K562 (cell line): Measurements from ENCODE around the gene SLC49A4. TPM values are rescaled to one million over a fixed set of nuclear protein-coding genes. Genes with fewer than 3 reads are reported as not detected.

ENCODE experiments used
- ATAC-seq: fragments of 200-7000 bp; cut with Tn5 transposase; 3 replicates; pipeline ENCODE4 v1.9.1; 2020; ENCODE audit warnings: moderate library complexity
- BruUV-seq: library from RNA; stranded (reverse); fragments of 400-500 nt; replicated peaks from 2 replicates; lab custom pipeline; 2021; lab: Mats Ljungman, UMichigan
- CTCF ChIA-PET: fragments of 300-600 bp; formaldehyde crosslinking; extraction: SDS; loops from one replicate; lab custom pipeline; 2021; ENCODE audit warnings: low intra/inter-chr PET ratio; lab: Yijun Ruan, JAX
- POLR2A ChIA-PET: fragments of 300-600, 350-650 bp; sonication (Branson Sonifier 250); formaldehyde crosslinking; extraction: SDS; loops from one replicate; lab custom pipeline; 2021; ENCODE audit warnings: antibody characterized with exemption, inconsistent platforms; lab: Yijun Ruan, JAX
- DNase-seq, 4 experiments: peaks; one replicate each; pipeline versions ENCODE4 v3.0.0 to v3.0.0-alpha.2; 2011 to 2018; ENCODE audit warnings: low spot score in 3 of 4, mixed read lengths in 3 of 4; ENCODE audit errors: extremely low read depth in 1 of 4
- FAIRE-seq: peaks from 2 replicates; lab custom pipeline; 2011; peaks lifted over from hg19 to GRCh38; lab: Jason Lieb, UNC
- H2AFZ ChIP-seq: 2 replicates; pipeline ENCODE4 v1.6.0; 2011; ENCODE audit warnings: low read depth, low read length, control low read depth, inconsistent platforms
- H3K27ac ChIP-seq: fragments of 200-600 bp; 3 replicates; pipeline ENCODE4 v1.8.0; 2011; ENCODE audit warnings: low read depth, mild to moderate bottlenecking, control low read depth, inconsistent platforms, low read length, moderate library complexity, mixed read lengths; ENCODE audit errors: extremely low read depth
- H3K27me3 ChIP-seq, 2 experiments: fragments of 300-600 bp in 1 of 2; 2 replicates in 1 of 2; 3 replicates in 1 of 2; pipeline versions ENCODE4 v1.6.0 to v1.8.0; 2011; ENCODE audit warnings: inconsistent platforms in 2 of 2, low read length in 2 of 2, mild to moderate bottlenecking in 1 of 2, mixed read lengths in 1 of 2, moderate library complexity in 1 of 2; ENCODE audit not compliant: control insufficient read depth in 2 of 2, insufficient read depth in 2 of 2
- H3K36me3 ChIP-seq: fragments of 300-600 bp; 3 replicates; pipeline ENCODE4 v1.8.0; 2011; ENCODE audit warnings: mild to moderate bottlenecking, low read length, inconsistent platforms; ENCODE audit not compliant: control insufficient read depth, insufficient read depth
- H3K4me1 ChIP-seq, 2 experiments: fragments of 200-600 bp in 1 of 2; replicated peaks in 1 of 2; 2 replicates in 1 of 2; 3 replicates in 1 of 2; pipeline versions ENCODE4 v1.5.1 to v1.8.0; 2011; ENCODE audit warnings: inconsistent platforms in 2 of 2, low read length in 2 of 2, mild to moderate bottlenecking in 1 of 2, mixed read lengths in 1 of 2, moderate library complexity in 1 of 2; ENCODE audit not compliant: control insufficient read depth in 2 of 2, insufficient read depth in 2 of 2
- H3K4me2 ChIP-seq: 2 replicates; pipeline ENCODE4 v1.6.1; 2011; ENCODE audit warnings: low read length, control low read depth, inconsistent platforms, mixed read lengths; ENCODE audit not compliant: insufficient read depth
- H3K4me3 ChIP-seq: fragments of 200-600 bp; sonication (generic), shearing (Covaris generic); 2 replicates; pipeline ENCODE4 v1.5.1; 2016; ENCODE audit warnings: control low read depth, inconsistent platforms
- H3K79me2 ChIP-seq: fragments of 200-600 bp; 3 replicates; pipeline ENCODE4 v1.8.0; 2011; ENCODE audit warnings: low read length, inconsistent platforms; ENCODE audit not compliant: control insufficient read depth, insufficient read depth
- H3K9ac ChIP-seq, 2 experiments: 2 replicates each; pipeline versions ENCODE4 v1.6.0 to v1.6.1; 2011; ENCODE audit warnings: low read depth in 2 of 2, low read length in 2 of 2, control low read depth in 1 of 2, inconsistent platforms in 1 of 2, mild to moderate bottlenecking in 1 of 2, mixed read lengths in 1 of 2; ENCODE audit not compliant: insufficient read depth in 1 of 2
- H3K9me1 ChIP-seq: one replicate; pipeline ENCODE4 v1.6.0; 2011; ENCODE audit warnings: inconsistent platforms, mild to moderate bottlenecking, low read length, moderate library complexity; ENCODE audit not compliant: control insufficient read depth, insufficient read depth
- H3K9me3 ChIP-seq: replicated peaks from 2 replicates; pipeline ENCODE4 v1.5.1; 2011; ENCODE audit warnings: low read depth, low read length, inconsistent platforms; ENCODE audit not compliant: control insufficient read depth, insufficient read depth
- H4K20me1 ChIP-seq: replicated peaks from 2 replicates; pipeline ENCODE4 v1.6.1; 2011; ENCODE audit warnings: low read length, inconsistent platforms, mixed read lengths; ENCODE audit not compliant: control insufficient read depth, insufficient read depth
- ARID2 ChIP-seq: fragments of 450-650 bp; IDR thresholded peaks from 2 replicates; pipeline ENCODE4 v1.6.1; 2017; ENCODE audit warnings: antibody characterized with exemption, mild to moderate bottlenecking
- CEBPB ChIP-seq: fragments of 450-650 bp; IDR thresholded peaks from 2 replicates; pipeline ENCODE4 v1.6.1; 2016; ENCODE audit warnings: missing genetic modification characterization, missing compliant biosample characterization
- CEBPG ChIP-seq, 3 experiments: fragments of 200-800 bp in 1 of 3; sonication (Bioruptor generic) in 1 of 3; sonication (generic) in 1 of 3; formaldehyde crosslinking in 1 of 3; IDR thresholded peaks in 2 of 3; conservative IDR thresholded peaks in 1 of 3; 2 replicates each; pipeline versions ENCODE4 v1.6.1 to v1.8.0; 2016 to 2022; ENCODE audit warnings: missing compliant biosample characterization in 2 of 3, missing genetic modification characterization in 2 of 3, mild to moderate bottlenecking in 1 of 3, missing genetic modification reagents in 1 of 3
- CREBBP ChIP-seq: IDR thresholded peaks from one replicate; pipeline ENCODE4 v1.6.1; 2012; ENCODE audit warnings: low read depth, mild to moderate bottlenecking, control low read depth, inconsistent platforms, low read length
- FOSL1 ChIP-seq: fragments of 200-800 bp; sonication (Bioruptor generic); conservative IDR thresholded peaks from 2 replicates; pipeline ENCODE4 v1.6.1; 2016; ENCODE audit warnings: missing genetic modification characterization, missing compliant biosample characterization
- JUN ChIP-seq, 2 experiments: sonication (generic) in 1 of 2; formaldehyde crosslinking in 1 of 2; IDR thresholded peaks; 2 replicates each; pipeline versions ENCODE4 v1.6.1 to v1.8.0; 2012 to 2022; ENCODE audit warnings: borderline replicate concordance in 2 of 2, mild to moderate bottlenecking in 2 of 2, improper control_type of control experiment in 1 of 2, low read depth in 1 of 2, low read length in 1 of 2, missing genetic modification reagents in 1 of 2
- KLF10 ChIP-seq: fragments of 250-450 bp; sonication (Bioruptor Pico); IDR thresholded peaks from 2 replicates; pipeline ENCODE4 v1.6.1; 2021; ENCODE audit warnings: matching md5 sums
- KLF16 ChIP-seq: IDR thresholded peaks from 2 replicates; pipeline ENCODE4 v1.6.1; 2016; ENCODE audit warnings: antibody characterized with exemption
- NR2C2 ChIP-seq, 2 experiments: fragments of 200-800 bp in 1 of 2; sonication (Bioruptor generic) in 1 of 2; sonication (generic) in 1 of 2; formaldehyde crosslinking in 1 of 2; IDR thresholded peaks; 2 replicates each; pipeline versions ENCODE4 v1.6.1 to v1.8.0; 2016 to 2022; ENCODE audit warnings: mild to moderate bottlenecking in 1 of 2, missing compliant biosample characterization in 1 of 2, missing genetic modification characterization in 1 of 2, missing genetic modification reagents in 1 of 2
- PHTF2 ChIP-seq: fragments of 250-450 bp; sonication (Bioruptor Pico); IDR thresholded peaks from 2 replicates; pipeline ENCODE4 v1.5.0; 2021; ENCODE audit warnings: mild to moderate bottlenecking
- RAD51 ChIP-seq: fragments of 450-650 bp; IDR thresholded peaks from 2 replicates; pipeline ENCODE4 v1.7.1; 2016; ENCODE audit warnings: low read depth, mild to moderate bottlenecking, borderline replicate concordance
- RFX7 ChIP-seq: fragments of 250-450 bp; sonication (Bioruptor Pico); IDR thresholded peaks from 2 replicates; pipeline ENCODE4 v1.5.1; 2021; ENCODE audit warnings: mild to moderate bottlenecking
- SLC30A9 ChIP-seq: fragments of 250-450 bp; sonication (Bioruptor Pico); IDR thresholded peaks from 2 replicates; pipeline ENCODE4 v1.8.0; 2022; ENCODE audit warnings: mild to moderate bottlenecking, moderate library complexity
- SMARCE1 ChIP-seq: fragments of 450-650 bp; IDR thresholded peaks from 2 replicates; pipeline ENCODE4 v1.7.1; 2016; ENCODE audit warnings: mild to moderate bottlenecking
- SMC3 ChIP-seq: conservative IDR thresholded peaks from 2 replicates; pipeline ENCODE4 v1.6.1; 2011; ENCODE audit warnings: low read depth, low read length, improper control_type of control experiment; ENCODE audit not compliant: insufficient read depth
- SP1 ChIP-seq: sonication (generic); formaldehyde crosslinking; IDR thresholded peaks from 2 replicates; pipeline ENCODE4 v1.8.1; 2022; ENCODE audit warnings: mild to moderate bottlenecking, missing genetic modification reagents
- SRSF3 ChIP-seq: fragments of 200-400 bp; formaldehyde crosslinking; IDR thresholded peaks from 2 replicates; pipeline ENCODE4 v1.6.1; 2016; ENCODE audit warnings: mild to moderate bottlenecking, low read length, moderate library complexity; ENCODE audit not compliant: insufficient read depth
- TGIF2 ChIP-seq: sonication (generic); formaldehyde crosslinking; IDR thresholded peaks from 2 replicates; pipeline ENCODE4 v1.8.1; 2022; ENCODE audit warnings: mild to moderate bottlenecking, missing genetic modification reagents, moderate library complexity
- ZNF589 ChIP-seq: fragments of 200-800 bp; sonication (Bioruptor generic); IDR thresholded peaks from 2 replicates; pipeline ENCODE4 v1.6.1; 2016; ENCODE audit warnings: low read depth, missing genetic modification characterization, missing compliant biosample characterization
- ZNF717 ChIP-seq: fragments of 250-450 bp; sonication (Bioruptor Pico); IDR thresholded peaks from 2 replicates; pipeline ENCODE4 v1.5.0; 2021
- WGBS: fragments of 100-300 bp; shearing (Covaris generic); methylation state at CpG from one replicate; pipeline ENCODE4 v1.1.6; 2016; ENCODE audit warnings: low coverage, mixed read lengths; ENCODE audit not compliant: insufficient coverage; ENCODE audit errors: missing lambda C conversion rate; 5-methylcytosine and 5-hydroxymethylcytosine counted together
- in situ Hi-C: fragments of 300-500 bp; cut with MboI; formaldehyde crosslinking; loops from 4 replicates; pipeline ENCODE4 v1.15.0; 2018; ENCODE audit warnings: inconsistent platforms, mixed read lengths
- intact Hi-C: fragments of 100-400 bp; cut with micrococcal nuclease; formaldehyde crosslinking; loops from 2 replicates; pipeline ENCODE4 v1.14.2; 2022
- polyA plus RNA-seq, 8 experiments: library from polyadenylated mRNA; depleted of rRNA in 4 of 8; stranded (reverse) in 5 of 8; unstranded in 3 of 8; fragments of >200 nt; fragmentation: Nextera tagmentation in 2 of 8; fragmentation: Illumina TruSeq in 1 of 8; extraction: Ambion mirVana in 2 of 8; extraction: Trizol in 1 of 8; gene quantifications; 2 replicates each; pipeline versions ENCODE4 v1.2.1 to v1.2.3, GENCODE V29; 2011 to 2014; ENCODE audit warnings: inconsistent platforms in 1 of 8, missing spikeins in 1 of 8
- total RNA-seq, 7 experiments: library from RNA; depleted of rRNA in 6 of 7; stranded (reverse); fragments of >200 nt in 6 of 7; fragmentation: Illumina TruSeq in 2 of 7; extraction: Trizol in 2 of 7; gene quantifications; 2 replicates each; pipeline versions ENCODE4 v1.2.1 to v1.2.3, GENCODE V29; 2011 to 2021; ENCODE audit warnings: low replicate concordance in 1 of 7
- TF ChIP-seq, protein P1 (sequence below): fragments of 250-450 bp; sonication (Bioruptor Pico); IDR thresholded peaks from 2 replicates; pipeline ENCODE4 v1.9.0; 2021; ENCODE audit warnings: mild to moderate bottlenecking
- TF ChIP-seq, protein P2 (sequence below), 2 experiments: fragments of 450-650 bp in 1 of 2; sonication (generic) in 1 of 2; formaldehyde crosslinking in 1 of 2; IDR thresholded peaks in 1 of 2; conservative IDR thresholded peaks in 1 of 2; 2 replicates each; pipeline versions ENCODE4 v1.6.1 to v1.8.1; 2016 to 2023; ENCODE audit warnings: mild to moderate bottlenecking in 2 of 2, moderate library complexity in 2 of 2, inconsistent platforms in 1 of 2, missing genetic modification reagents in 1 of 2

The SLC49A4 gene
- total and polyA plus RNA-seq, 9 of the 15 experiments (the other 6 are each of a cell fraction or from before 2014, with no cell fraction given) = 0.15 to 1.3 (median 0.83) TPM

DNA sequence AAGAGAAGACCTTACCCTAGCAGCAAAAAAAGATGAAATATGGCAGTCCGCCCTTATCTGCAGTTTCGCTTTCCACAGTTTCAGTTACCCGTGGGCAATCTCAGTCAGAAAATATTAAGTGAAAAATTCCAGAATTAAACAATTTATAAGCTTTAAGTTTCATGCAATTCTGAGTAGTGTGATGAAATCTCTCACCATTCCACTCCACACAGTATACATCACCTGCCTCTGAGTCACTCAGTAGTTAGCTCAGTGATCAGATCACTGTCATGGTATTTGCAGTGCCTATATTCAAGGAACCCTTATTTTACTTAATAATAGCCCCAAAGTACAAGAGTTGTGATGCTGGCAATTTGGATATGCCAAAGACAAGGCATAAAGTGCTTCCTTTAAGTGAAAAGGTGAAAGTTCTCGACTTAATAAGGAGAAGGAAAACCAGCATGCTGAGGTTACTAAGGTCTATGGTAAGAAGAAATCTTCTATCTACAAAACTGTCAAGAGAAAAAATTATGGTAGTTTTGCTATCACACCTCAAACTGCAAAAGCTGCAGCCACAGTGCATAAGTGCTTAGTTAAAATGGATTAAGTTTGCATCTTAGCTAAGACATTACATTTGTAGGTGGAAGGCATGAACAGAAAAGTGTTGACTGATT, 49.4 kb upstream of the SLC49A4 start:
- H3K4me1 ChIP-seq = peaks cover 0 to 7% of the 10 kb centered on the region in 2 experiments; a peak in 2 of 5 replicates
- BruUV-seq = no TSS peak
- H4K20me1 ChIP-seq = no peaks in the 10 kb centered on the region
- WGBS = 33% methylated on average over 4 of the region's 4 CpGs
- H2AFZ ChIP-seq = no peak overlapping the region
- no peak overlapping the region for H3K4me2 ChIP-seq
- FAIRE-seq = no peak
- POLR2A ChIA-PET = no interaction called here
- DNase-seq = peak in 1 of 4 experiments; percentile 5
- H3K9me1 ChIP-seq = no peaks in the 10 kb centered on the region
- no peaks in the 10 kb centered on the region for H3K79me2 ChIP-seq
- H3K9ac ChIP-seq = no peak overlapping the region
- no peak overlapping the region for H3K4me3 ChIP-seq
- CTCF ChIA-PET = no interaction called here
- intact Hi-C loops = no loop called here
- H3K27me3 ChIP-seq = no peaks in the 10 kb centered on the region
- H3K9me3 ChIP-seq = no peaks in the 10 kb centered on the region
- H3K36me3 ChIP-seq = no peaks in the 10 kb centered on the region
- in situ Hi-C loops = no loop called here
- peak; percentile 49; the same call in 1 of the 3 replicates for ATAC-seq
- H3K27ac ChIP-seq = no peak overlapping the region
- TF ChIP-seq CEBPG (CRISPR knock-in tag; IDR thresholded peaks at IDR 0.05) (0 out of 2 replicates have a peak, but pooled peaks have one; percentile 27), CEBPG (tag; conservative IDR thresholded peaks at IDR 0.05 in 1 of 2, IDR thresholded peaks at IDR 0.05 in 1 of 2) (peak; percentile 72 to 88), FOSL1 (tag) (peak; percentile 90), RFX7 (no peak), ARID2 (no peak), TGIF2 (CRISPR knock-in tag) (no peak), ZNF717 (CRISPR knock-in tag) (no peak), SP1 (CRISPR knock-in tag) (no peak), CREBBP (no peak), SLC30A9 (CRISPR knock-in tag) (no peak), SRSF3 (no peak), SMC3 (no peak), RAD51 (no peak), KLF10 (CRISPR knock-in tag) (no peak), JUN (IDR thresholded peaks at IDR 0.05; ENCODE audit: borderline replicate concordance, low read depth, low read length) (0 out of 2 replicates have a peak, but pooled peaks have one; percentile 38), JUN (CRISPR knock-in tag; IDR thresholded peaks at IDR 0.05; ENCODE audit: borderline replicate concordance) (no peak), NR2C2 (CRISPR knock-in tag; IDR thresholded peaks at IDR 0.05) (no peak), NR2C2 (tag; IDR thresholded peaks at IDR 0.05) (0 out of 2 replicates have a peak, but pooled peaks have one; percentile 18), PHTF2 (CRISPR knock-in tag) (no peak), SMARCE1 (peak; percentile 12; the same call in 1 of the 2 replicates), KLF16 (no peak), ZNF589 (CRISPR knock-in tag) (peak; percentile 63; the same call in 1 of the 2 replicates), CEBPB (peak; percentile 47)
- TF ChIP-seq, protein P1, sequence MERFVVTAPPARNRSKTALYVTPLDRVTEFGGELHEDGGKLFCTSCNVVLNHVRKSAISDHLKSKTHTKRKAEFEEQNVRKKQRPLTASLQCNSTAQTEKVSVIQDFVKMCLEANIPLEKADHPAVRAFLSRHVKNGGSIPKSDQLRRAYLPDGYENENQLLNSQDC (CRISPR knock-in tag) = no peak
- TF ChIP-seq, protein P2, sequence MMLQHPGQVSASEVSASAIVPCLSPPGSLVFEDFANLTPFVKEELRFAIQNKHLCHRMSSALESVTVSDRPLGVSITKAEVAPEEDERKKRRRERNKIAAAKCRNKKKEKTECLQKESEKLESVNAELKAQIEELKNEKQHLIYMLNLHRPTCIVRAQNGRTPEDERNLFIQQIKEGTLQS (IDR thresholded peaks at IDR 0.05) = peak; percentile 81
- TF ChIP-seq, protein P2 (CRISPR knock-in tag; conservative IDR thresholded peaks at IDR 0.05) = no peak
